K562 (cell line): ENCODE data around the gene SOBP.

ENCODE experiments used
- ELF1 ChIP-seq: fragments of 200-800 bp; sonication (Bioruptor generic); IDR thresholded peaks from 2 replicates; pipeline ENCODE4 v1.6.1; 2016; ENCODE audit warnings: missing genetic modification characterization, missing compliant biosample characterization
- EZH2 ChIP-seq: IDR thresholded peaks from 2 replicates; pipeline ENCODE4 v1.6.1; 2012; ENCODE audit warnings: low read depth, mild to moderate bottlenecking, inconsistent platforms, low read length, borderline replicate concordance
- HDAC1 ChIP-seq, 2 experiments: fragments of 450-650 bp; IDR thresholded peaks; 2 replicates each; pipeline ENCODE4 v1.6.1; 2016 to 2017; ENCODE audit warnings: inconsistent platforms in 1 of 2, mild to moderate bottlenecking in 1 of 2, moderate library complexity in 1 of 2
- POLR2AphosphoS5 ChIP-seq: IDR thresholded peaks from 2 replicates; pipeline ENCODE4 v1.6.1; 2011; ENCODE audit warnings: mild to moderate bottlenecking, low read depth, low read length, moderate library complexity; ENCODE audit not compliant: control insufficient read depth, insufficient read depth
- ZBED1 ChIP-seq: IDR thresholded peaks from 2 replicates; pipeline ENCODE4 v1.6.1; 2014
- ZNF124 ChIP-seq: sonication (generic); formaldehyde crosslinking; IDR thresholded peaks from 2 replicates; pipeline ENCODE4 v1.8.1; 2022; ENCODE audit warnings: missing genetic modification reagents
- ZNF175 ChIP-seq: fragments of 200-800 bp; sonication (Bioruptor generic); IDR thresholded peaks from 2 replicates; pipeline ENCODE4 v1.6.1; 2016; ENCODE audit warnings: low read depth, mild to moderate bottlenecking, missing genetic modification characterization, missing compliant biosample characterization
- ZNF75A ChIP-seq: fragments of 450-650 bp; formaldehyde crosslinking; IDR thresholded peaks from 2 replicates; pipeline ENCODE4 v1.4.0; 2020; ENCODE audit warnings: mild to moderate bottlenecking
- TF ChIP-seq, protein P1 (sequence below): fragments of 450-650 bp; IDR thresholded peaks from 2 replicates; pipeline ENCODE4 v1.6.1; 2016; ENCODE audit warnings: low read depth, mild to moderate bottlenecking, moderate library complexity

DNA sequence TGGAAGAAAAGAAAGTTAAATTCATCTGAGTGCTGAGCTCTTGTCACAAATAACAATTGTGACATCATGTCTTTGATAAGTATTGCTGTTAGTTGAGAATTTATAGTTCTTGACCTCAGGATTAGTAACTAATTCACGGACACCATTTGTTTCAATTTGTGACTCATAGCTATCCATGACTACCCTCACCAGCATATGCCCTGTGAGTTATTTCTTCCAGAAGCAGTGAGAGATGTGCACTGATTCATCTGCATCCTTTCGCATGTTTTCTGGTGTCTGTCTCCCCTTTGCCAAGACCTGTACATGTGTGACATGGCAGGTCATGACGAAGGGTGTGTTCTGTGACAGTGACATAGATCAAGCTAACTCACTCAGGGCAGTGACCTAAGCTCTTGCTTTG is 86.9 kb downstream of the SOBP start:
- TF ChIP-seq ZNF175 (no peak), POLR2AphosphoS5 (no peak), ZNF124 (CRISPR knock-in tag) (no peak), ZBED1 (no peak), EZH2 (no peak), HDAC1 (IDR thresholded peaks at IDR 0.05) (no peak), ZNF75A (CRISPR knock-in tag) (no peak), ELF1 (tag) (no peak)
- TF ChIP-seq, protein P1, sequence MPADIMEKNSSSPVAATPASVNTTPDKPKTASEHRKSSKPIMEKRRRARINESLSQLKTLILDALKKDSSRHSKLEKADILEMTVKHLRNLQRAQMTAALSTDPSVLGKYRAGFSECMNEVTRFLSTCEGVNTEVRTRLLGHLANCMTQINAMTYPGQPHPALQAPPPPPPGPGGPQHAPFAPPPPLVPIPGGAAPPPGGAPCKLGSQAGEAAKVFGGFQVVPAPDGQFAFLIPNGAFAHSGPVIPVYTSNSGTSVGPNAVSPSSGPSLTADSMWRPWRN, result no peak
